HEK293T (cell line): ENCODE data around the gene CRADD.

Experiments
- ARNT ChIP-seq: fragments of 450-650 bp; IDR thresholded peaks from 2 replicates; pipeline ENCODE4 v1.6.1; 2017; ENCODE audit warnings: mild to moderate bottlenecking
- BHLHE40 ChIP-seq: fragments of 450-650 bp; IDR thresholded peaks from 2 replicates; pipeline ENCODE4 v1.6.1; 2016; ENCODE audit warnings: mild to moderate bottlenecking, moderate library complexity, borderline replicate concordance
- CTBP1 ChIP-seq: fragments of 450-650 bp; IDR thresholded peaks from 2 replicates; pipeline ENCODE4 v1.6.1; 2016; ENCODE audit warnings: borderline replicate concordance
- FOXA1 ChIP-seq: fragments of 450-650 bp; IDR thresholded peaks from 2 replicates; pipeline ENCODE4 v1.6.1; 2016; ENCODE audit warnings: mild to moderate bottlenecking
- FOXM1 ChIP-seq: fragments of 450-650 bp; IDR thresholded peaks from 2 replicates; pipeline ENCODE4 v1.6.1; 2017; ENCODE audit warnings: mild to moderate bottlenecking, borderline replicate concordance
- HDGF ChIP-seq: fragments of 450-650 bp; IDR thresholded peaks from 2 replicates; pipeline ENCODE4 v1.6.1; 2017; ENCODE audit warnings: antibody characterized with exemption, borderline replicate concordance
- NFRKB ChIP-seq: fragments of 450-650 bp; IDR thresholded peaks from 2 replicates; pipeline ENCODE4 v1.6.1; 2016; ENCODE audit warnings: mild to moderate bottlenecking, moderate library complexity
- PKNOX1 ChIP-seq: fragments of 450-650 bp; IDR thresholded peaks from 2 replicates; pipeline ENCODE4 v1.6.1; 2016
- SP1 ChIP-seq: fragments of 450-650 bp; IDR thresholded peaks from 2 replicates; pipeline ENCODE4 v1.6.1; 2017
- ZNF384 ChIP-seq: fragments of 450-650 bp; IDR thresholded peaks from 2 replicates; pipeline ENCODE4 v1.6.1; 2016

DNA sequence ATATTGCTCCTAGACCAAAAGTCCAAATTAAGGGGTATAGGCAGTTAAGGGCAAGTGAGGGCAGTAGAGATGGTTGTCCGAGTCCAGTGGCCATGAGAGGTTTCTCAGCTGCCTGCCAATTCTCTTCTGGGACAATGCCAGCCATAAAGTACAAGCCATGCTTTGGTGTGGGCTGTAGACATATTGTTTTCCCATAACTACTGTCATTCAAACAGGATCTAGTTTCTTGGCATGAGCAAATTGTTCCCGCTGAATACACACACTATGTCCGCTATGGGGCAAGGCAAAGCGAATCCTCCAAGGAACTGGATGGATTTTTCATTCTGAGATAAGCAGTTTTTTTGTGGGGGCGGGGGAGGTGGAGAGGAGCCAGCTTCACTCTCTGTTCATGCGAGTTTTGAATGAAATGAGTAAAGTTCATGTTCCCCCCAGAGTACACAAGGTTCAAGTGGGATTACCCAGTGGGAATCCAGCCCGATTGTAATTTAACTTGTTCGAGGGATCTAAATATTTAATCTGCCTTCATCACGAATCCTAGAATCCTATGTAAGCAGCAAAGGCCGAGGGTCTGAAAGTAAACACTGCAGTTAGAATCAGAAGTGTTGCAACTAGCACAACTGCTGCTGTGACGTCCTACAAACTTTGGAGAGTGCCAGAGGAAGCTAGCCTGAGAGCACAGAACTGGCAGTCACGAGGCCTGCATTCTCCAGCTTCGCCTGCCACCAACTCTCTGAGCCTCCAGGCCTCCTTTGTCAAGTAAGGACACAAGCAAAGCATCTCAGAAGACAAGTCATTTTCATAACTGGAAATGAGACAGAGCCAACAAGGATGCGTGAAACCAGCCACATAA, 137.0 kb downstream of the CRADD start:
- TF ChIP-seq FOXA1: no peak
- TF ChIP-seq ARNT: no peak
- no peak for TF ChIP-seq NFRKB
- TF ChIP-seq BHLHE40: no peak
- TF ChIP-seq PKNOX1: no peak
- TF ChIP-seq ZNF384: no peak
- TF ChIP-seq FOXM1: no peak
- no peak for TF ChIP-seq SP1
- no peak for TF ChIP-seq CTBP1
- no peak for TF ChIP-seq HDGF
